H1 (cell line): ENCODE results near the gene INA. TPM values are rescaled to one million over a fixed set of nuclear protein-coding genes. Genes with fewer than 3 reads are reported as not detected.

Source experiments
- CTCF ChIA-PET: fragments of 300-600 bp; sonication (Branson Sonifier 250); formaldehyde crosslinking; loops from one replicate; lab custom pipeline; 2021; ENCODE audit not compliant: partially characterized antibody; lab: Charles Lee
- POLR2A ChIA-PET: fragments of 300-600 bp; sonication (Branson Sonifier 250); formaldehyde crosslinking; loops from one replicate; lab custom pipeline; 2021; ENCODE audit warnings: inconsistent platforms; ENCODE audit not compliant: partially characterized antibody; lab: Charles Lee
- DNase-seq, 2 experiments: peaks; one replicate each; pipeline versions ENCODE4 v3.0.0 to v3.0.0-alpha.2; 2010 to 2022; ENCODE audit warnings: low spot score in 2 of 2, low read depth in 1 of 2, mixed read lengths in 1 of 2
- FAIRE-seq: peaks from 2 replicates; lab custom pipeline; 2011; peaks lifted over from hg19 to GRCh38; lab: Jason Lieb, UNC
- H2AFZ ChIP-seq: 2 replicates; pipeline ENCODE4 v1.8.1; 2012; ENCODE audit warnings: low read length, inconsistent platforms
- H2AK5ac ChIP-seq: 2 replicates; pipeline ENCODE4 v1.6.1; 2013; ENCODE audit warnings: low read depth, low read length
- H2BK120ac ChIP-seq: replicated peaks from 2 replicates; pipeline ENCODE3; 2013; ENCODE audit warnings: low read depth, low read length, inconsistent platforms
- H2BK12ac ChIP-seq: 2 replicates; pipeline ENCODE4 v1.6.1; 2013; ENCODE audit warnings: low read depth, low read length
- H2BK15ac ChIP-seq: 2 replicates; pipeline ENCODE4 v1.6.1; 2013; ENCODE audit warnings: low read length
- H2BK20ac ChIP-seq: 2 replicates; pipeline ENCODE4 v1.6.1; 2013; ENCODE audit warnings: low read length
- H2BK5ac ChIP-seq: 2 replicates; pipeline ENCODE4 v1.6.1; 2013; ENCODE audit warnings: low read depth, low read length
- H3K14ac ChIP-seq: 2 replicates; pipeline ENCODE4 v1.6.1; 2013; ENCODE audit warnings: inconsistent platforms; ENCODE audit not compliant: insufficient read length
- H3K18ac ChIP-seq: 2 replicates; pipeline ENCODE4 v1.6.1; 2013; ENCODE audit warnings: low read length; ENCODE audit errors: extremely low read depth
- H3K23ac ChIP-seq: 2 replicates; pipeline ENCODE4 v1.6.1; 2013; ENCODE audit warnings: inconsistent platforms; ENCODE audit not compliant: insufficient read length
- H3K23me2 ChIP-seq: 2 replicates; pipeline ENCODE4 v1.6.1; 2013; ENCODE audit warnings: low read depth, low read length
- H3K27ac ChIP-seq: 2 replicates; pipeline ENCODE4 v1.6.1; 2011; ENCODE audit warnings: low read depth, low read length, inconsistent platforms
- H3K27me3 ChIP-seq, 4 experiments: replicated peaks in 1 of 4; 1 replicate in 1 of 4; 2 replicates in 3 of 4; pipeline versions ENCODE4 v1.6.1 to v1.8.1; 2011 to 2013; ENCODE audit warnings: low read length in 3 of 4, mild to moderate bottlenecking in 3 of 4, inconsistent platforms in 2 of 4, mixed read lengths in 2 of 4, moderate library complexity in 1 of 4; ENCODE audit not compliant: control insufficient read depth in 3 of 4, insufficient read depth in 3 of 4; ENCODE audit errors: extremely low read depth in 1 of 4
- H3K36me3 ChIP-seq, 4 experiments: 2 replicates each; pipeline versions ENCODE4 v1.6.1 to v1.8.1; 2011 to 2013; ENCODE audit warnings: mild to moderate bottlenecking in 4 of 4, low read length in 3 of 4, moderate library complexity in 2 of 4, control low read depth in 1 of 4, inconsistent platforms in 1 of 4; ENCODE audit not compliant: insufficient read depth in 4 of 4, control insufficient read depth in 2 of 4
- H3K4ac ChIP-seq: replicated peaks from 2 replicates; pipeline ENCODE3; 2013; ENCODE audit warnings: low read length, low read depth, mixed read lengths, inconsistent platforms; ENCODE audit not compliant: insufficient read length
- H3K4me1 ChIP-seq, 4 experiments: replicated peaks in 1 of 4; 1 replicate in 1 of 4; 2 replicates in 3 of 4; pipeline versions ENCODE4 v1.6.1 to v1.8.1; 2011 to 2013; ENCODE audit warnings: low read length in 3 of 4, inconsistent platforms in 2 of 4, mixed read lengths in 1 of 4; ENCODE audit not compliant: insufficient read depth in 4 of 4, control insufficient read depth in 3 of 4
- H3K4me2 ChIP-seq, 2 experiments: 2 replicates each; pipeline versions ENCODE4 v1.6.1 to v1.8.1; 2011 to 2013; ENCODE audit warnings: low read depth in 2 of 2, low read length in 2 of 2, control low read depth in 1 of 2, inconsistent platforms in 1 of 2, mild to moderate bottlenecking in 1 of 2; ENCODE audit not compliant: insufficient read depth in 1 of 2
- H3K4me3 ChIP-seq, 4 experiments: fragments of 200-600, 300-600 bp in 1 of 4; sonication (generic), shearing (Covaris generic), sonication (Bioruptor Twin) in 1 of 4; 2 replicates each; pipeline versions ENCODE4 v1.5.1 to v1.8.1; 2011 to 2016; ENCODE audit warnings: low read length in 4 of 4, low read depth in 3 of 4, control low read depth in 2 of 4, inconsistent platforms in 2 of 4, mild to moderate bottlenecking in 2 of 4, mixed read lengths in 1 of 4, moderate library complexity in 1 of 4; ENCODE audit not compliant: insufficient read depth in 2 of 4; ENCODE audit errors: extremely low read depth in 1 of 4
- H3K56ac ChIP-seq: replicated peaks from 2 replicates; pipeline ENCODE3; 2013; ENCODE audit warnings: low read depth, mild to moderate bottlenecking, mixed read lengths, low read length, inconsistent platforms; ENCODE audit not compliant: insufficient read length
- H3K79me1 ChIP-seq: 2 replicates; pipeline ENCODE4 v1.6.1; 2013; ENCODE audit warnings: low read depth, low read length, control low read depth
- H3K79me2 ChIP-seq, 2 experiments: 2 replicates each; pipeline versions ENCODE4 v1.6.1 to v1.8.1; 2012 to 2013; ENCODE audit warnings: low read length in 2 of 2, mild to moderate bottlenecking in 2 of 2, inconsistent platforms in 1 of 2; ENCODE audit not compliant: insufficient read depth in 2 of 2, control insufficient read depth in 1 of 2
- H3K9ac ChIP-seq, 4 experiments: replicated peaks in 1 of 4; 1 replicate in 1 of 4; 2 replicates in 3 of 4; pipeline versions ENCODE4 v1.6.1 to v1.8.1; 2011 to 2013; ENCODE audit warnings: low read depth in 3 of 4, low read length in 3 of 4, control low read depth in 2 of 4, mild to moderate bottlenecking in 2 of 4, moderate library complexity in 2 of 4, inconsistent platforms in 1 of 4; ENCODE audit errors: extremely low read depth in 1 of 4
- H3K9me3 ChIP-seq, 2 experiments: 2 replicates each; pipeline versions ENCODE4 v1.6.1 to v1.8.1; 2012 to 2013; ENCODE audit warnings: mild to moderate bottlenecking in 2 of 2, moderate library complexity in 2 of 2, control low read depth in 1 of 2, inconsistent platforms in 1 of 2, low read depth in 1 of 2, low read length in 1 of 2, mixed read lengths in 1 of 2; ENCODE audit not compliant: insufficient read depth in 2 of 2
- H4K20me1 ChIP-seq, 2 experiments: replicated peaks in 1 of 2; 2 replicates each; pipeline versions ENCODE3 to v1.8.1; 2011 to 2013; ENCODE audit warnings: inconsistent platforms in 2 of 2, low read length in 2 of 2, mild to moderate bottlenecking in 1 of 2; ENCODE audit not compliant: insufficient read depth in 2 of 2, control insufficient read depth in 1 of 2
- H4K5ac ChIP-seq: 2 replicates; pipeline ENCODE4 v1.6.1; 2013; ENCODE audit warnings: low read length, low read depth, mixed read lengths, inconsistent platforms; ENCODE audit not compliant: insufficient read length
- H4K8ac ChIP-seq: 2 replicates; pipeline ENCODE4 v1.8.0; 2013; ENCODE audit warnings: mild to moderate bottlenecking, moderate library complexity, low read length, inconsistent platforms; ENCODE audit not compliant: insufficient read depth; ENCODE audit errors: extremely low read depth
- H4K91ac ChIP-seq: replicated peaks from 2 replicates; pipeline ENCODE3; 2013; ENCODE audit warnings: low read length, mixed read lengths, inconsistent platforms; ENCODE audit not compliant: insufficient read length
- ATF3 ChIP-seq: IDR thresholded peaks from 2 replicates; pipeline ENCODE4 v1.6.1; 2011; ENCODE audit warnings: low read depth, mild to moderate bottlenecking, low read length; ENCODE audit not compliant: insufficient read depth
- CBX5 ChIP-seq: fragments of 300-800, 300-1000 bp; sonication (generic); IDR thresholded peaks from 2 replicates; pipeline ENCODE4 v1.7.1; 2016; ENCODE audit warnings: antibody characterized with exemption, low read length, low read depth
- CHD1 ChIP-seq: IDR thresholded peaks from 2 replicates; pipeline ENCODE4 v1.6.1; 2012; ENCODE audit warnings: low read depth, low read length, improper control_type of control experiment
- JUN ChIP-seq: IDR thresholded peaks from 2 replicates; pipeline ENCODE4 v1.6.1; 2011; ENCODE audit warnings: low read depth, mild to moderate bottlenecking, improper control_type of control experiment, low read length
- KDM1A ChIP-seq: fragments of 200-600, 300-600 bp; sonication (generic); IDR thresholded peaks from 2 replicates; pipeline ENCODE4 v1.7.1; 2016; ENCODE audit warnings: mild to moderate bottlenecking, low read length, borderline replicate concordance
- TAF1 ChIP-seq: IDR thresholded peaks from 2 replicates; pipeline ENCODE4 v1.6.1; 2011; ENCODE audit warnings: mild to moderate bottlenecking, low read depth, low read length
- WGBS, 2 experiments: shearing (Covaris generic) in 1 of 2; methylation state at CpG; one replicate each; pipeline versions ENCODE4 v1.1.6 to v1.1.7; 2013 to 2015; ENCODE audit warnings: low lambda C conversion rate in 2 of 2, mixed read lengths in 2 of 2, inconsistent platforms in 1 of 2, low coverage in 1 of 2, missing lambda C conversion rate in 1 of 2; ENCODE audit not compliant: insufficient replicate concordance in 2 of 2, insufficient coverage in 1 of 2, insufficient read length in 1 of 2; ENCODE audit errors: extremely low coverage in 1 of 2, missing lambda C conversion rate in 1 of 2; 5-methylcytosine and 5-hydroxymethylcytosine counted together
- polyA plus RNA-seq, 7 experiments: library from polyadenylated mRNA; depleted of rRNA in 3 of 7; stranded (reverse) in 5 of 7; unstranded in 2 of 7; fragments of >200 nt in 5 of 7; fragments of 200-250 nt in 2 of 7; gene quantifications; 1 replicate in 5 of 7; 2 replicates in 1 of 7; 4 replicates in 1 of 7; pipeline versions ENCODE4 v1.2.1 to v1.2.3, GENCODE V29; 2011 to 2013; ENCODE audit warnings: missing spikeins in 2 of 7, mixed read lengths in 2 of 7
- total RNA-seq: library from RNA; stranded (reverse); fragmentation: NEBNext Ultra II Directional; extraction: Animal tissue kit (Norgen Biotek cat#: 25700); gene quantifications from 2 replicates; pipeline ENCODE4 v1.2.1, GENCODE V29; 2021

Gene INA
- total and polyA plus RNA-seq, 2 of the 8 experiments (the other 6 are each of a cell fraction or from before 2014, with no cell fraction given), result 17.1 to 18.1 TPM

GRCh38 chr10:103254113-103254512, 22.8 kb upstream of the INA start:
- H3K9me3 ChIP-seq, result 0 out of 4 replicates have a peak, but pooled peaks cover 0 to 4% of the 10 kb centered on the region in 2 experiments
- no peak overlapping the region for H2BK15ac ChIP-seq
- H3K79me2 ChIP-seq, result no peaks in the 10 kb centered on the region
- no peak for TF ChIP-seq KDM1A
- TF ChIP-seq ATF3, result no peak
- no peak for TF ChIP-seq JUN
- no peak for TF ChIP-seq TAF1
- no peak for TF ChIP-seq CHD1
- no peak for TF ChIP-seq CBX5
- H2BK120ac ChIP-seq, result no peak overlapping the region
- H3K4me3 ChIP-seq, result no peak overlapping the region
- H3K4me2 ChIP-seq, result no peak overlapping the region
- no peak overlapping the region for H2BK20ac ChIP-seq
- no peak overlapping the region for H2BK12ac ChIP-seq
- no peak for DNase-seq
- POLR2A ChIA-PET, result no interaction called here
- H3K23ac ChIP-seq, result no peak overlapping the region
- no peak overlapping the region for H4K8ac ChIP-seq
- no peak for FAIRE-seq
- H3K27me3 ChIP-seq, result no peaks in the 10 kb centered on the region; a peak in 1 of 7 replicates
- H3K4me1 ChIP-seq, result no peaks in the 10 kb centered on the region
- H4K20me1 ChIP-seq, result no peaks in the 10 kb centered on the region
- H2BK5ac ChIP-seq, result no peak overlapping the region
- no peaks in the 10 kb centered on the region for H3K79me1 ChIP-seq
- no peak overlapping the region for H2AFZ ChIP-seq
- no peak overlapping the region for H3K18ac ChIP-seq
- H3K23me2 ChIP-seq, result peaks cover 6% of the 10 kb centered on the region; the same call in 1 of the 2 replicates
- H3K9ac ChIP-seq, result no peak overlapping the region
- H3K4ac ChIP-seq, result no peak overlapping the region
- CTCF ChIA-PET, result interaction anchor here (0.7 to 1.2 kb wide), 3 partner anchors 12 to 190 kb away, joined by 3 read pairs; no protein-coding TSS in a partner anchor
- H4K91ac ChIP-seq, result no peak overlapping the region
- no peak overlapping the region for H3K56ac ChIP-seq
- WGBS, 2 experiments, result 97% methylated on average over 3 of the region's 3 CpGs; no CpG with 5 or more reads in 1 of the 2 experiments
- no peak overlapping the region for H3K14ac ChIP-seq
- H3K27ac ChIP-seq, result no peak overlapping the region
- no peak overlapping the region for H4K5ac ChIP-seq
- no peaks in the 10 kb centered on the region for H3K36me3 ChIP-seq
- no peak overlapping the region for H2AK5ac ChIP-seq
